ENCODE results near the gene NFAM1.

NFAM1 gene

GRCh38 chr22:42365942-42366695 is 66.1 kb downstream of the NFAM1 start:
- Histone ChIP-seq H3K4me3 (IDR thresholded peaks at IDR 0.05; ENCODE audit: insufficient read depth, low read depth, low read length) (no peak overlapping the region), H3K79me2 (ENCODE audit: insufficient read depth, low read depth) (no peaks in the 10 kb centered on the region), H3K27me3 (ENCODE audit: insufficient read depth, low read depth) (peaks cover 65% of the 10 kb centered on the region), H3K36me3 (ENCODE audit: insufficient read depth) (no peaks in the 10 kb centered on the region), H3K4me1 (ENCODE audit: low read depth, poor library complexity, severe bottlenecking) (peaks cover 6% of the 10 kb centered on the region), H2AFZ (ENCODE audit: low read depth) (no peak overlapping the region), H3K4me2 (no peak overlapping the region), H3K9ac (no peak overlapping the region), H3K27ac (no peak overlapping the region), H4K20me1 (ENCODE audit: insufficient read depth) (no peaks in the 10 kb centered on the region)
- TF ChIP-seq, protein P1, sequence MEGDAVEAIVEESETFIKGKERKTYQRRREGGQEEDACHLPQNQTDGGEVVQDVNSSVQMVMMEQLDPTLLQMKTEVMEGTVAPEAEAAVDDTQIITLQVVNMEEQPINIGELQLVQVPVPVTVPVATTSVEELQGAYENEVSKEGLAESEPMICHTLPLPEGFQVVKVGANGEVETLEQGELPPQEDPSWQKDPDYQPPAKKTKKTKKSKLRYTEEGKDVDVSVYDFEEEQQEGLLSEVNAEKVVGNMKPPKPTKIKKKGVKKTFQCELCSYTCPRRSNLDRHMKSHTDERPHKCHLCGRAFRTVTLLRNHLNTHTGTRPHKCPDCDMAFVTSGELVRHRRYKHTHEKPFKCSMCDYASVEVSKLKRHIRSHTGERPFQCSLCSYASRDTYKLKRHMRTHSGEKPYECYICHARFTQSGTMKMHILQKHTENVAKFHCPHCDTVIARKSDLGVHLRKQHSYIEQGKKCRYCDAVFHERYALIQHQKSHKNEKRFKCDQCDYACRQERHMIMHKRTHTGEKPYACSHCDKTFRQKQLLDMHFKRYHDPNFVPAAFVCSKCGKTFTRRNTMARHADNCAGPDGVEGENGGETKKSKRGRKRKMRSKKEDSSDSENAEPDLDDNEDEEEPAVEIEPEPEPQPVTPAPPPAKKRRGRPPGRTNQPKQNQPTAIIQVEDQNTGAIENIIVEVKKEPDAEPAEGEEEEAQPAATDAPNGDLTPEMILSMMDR (conservative IDR thresholded peaks at IDR 0.05; ENCODE audit: low read depth, low read length) = no peak

DNA sequence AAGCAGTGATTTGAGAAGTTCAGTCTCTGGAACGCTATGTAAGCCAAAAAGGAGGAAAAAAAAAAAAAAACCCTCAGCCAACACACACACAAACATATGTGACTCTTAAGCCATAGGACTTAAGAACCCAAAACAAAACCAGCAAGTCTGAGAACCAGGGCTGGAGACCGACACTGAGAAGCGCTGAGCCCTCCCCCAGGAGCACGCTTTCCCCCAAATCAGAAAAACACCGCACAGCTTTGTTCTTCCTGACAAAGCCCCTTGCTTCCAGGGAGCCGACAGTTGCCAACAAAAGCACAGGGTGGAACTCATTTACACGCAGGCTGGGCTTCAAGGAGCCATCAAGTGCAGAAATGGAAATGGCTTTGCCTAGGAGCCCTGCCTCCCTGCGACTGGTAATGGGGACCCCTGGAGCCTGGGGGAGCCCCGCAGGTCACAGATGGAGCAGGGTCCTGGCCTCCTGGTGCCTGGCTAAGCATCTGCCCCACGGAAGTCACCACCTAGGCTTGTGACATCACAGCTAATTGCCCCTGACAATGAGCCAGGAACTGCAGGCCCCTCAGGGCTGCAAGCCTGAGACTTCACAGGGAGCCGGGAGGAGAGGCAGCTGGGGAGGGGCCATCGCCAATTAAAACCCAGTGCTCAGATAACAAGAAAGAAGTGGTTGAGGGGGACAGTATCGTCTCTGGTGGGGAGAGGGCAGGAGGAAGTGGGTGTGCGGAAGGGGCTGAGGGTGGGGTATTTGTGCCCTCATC is 66.9 kb downstream of the NFAM1 start:
- H3K9ac ChIP-seq = no peak overlapping the region
- H3K4me2 ChIP-seq = no peak overlapping the region
- H3K79me2 ChIP-seq (ENCODE audit: insufficient read depth, low read depth) = no peaks in the 10 kb centered on the region
- peaks cover 6% of the 10 kb centered on the region for H3K4me1 ChIP-seq (ENCODE audit: low read depth, poor library complexity, severe bottlenecking)
- H3K4me3 ChIP-seq (IDR thresholded peaks at IDR 0.05; ENCODE audit: insufficient read depth, low read depth, low read length) = no peak overlapping the region
- H2AFZ ChIP-seq (ENCODE audit: low read depth) = no peak overlapping the region
- H3K27ac ChIP-seq = no peak overlapping the region
- TF ChIP-seq, protein P1 (conservative IDR thresholded peaks at IDR 0.05; ENCODE audit: low read depth, low read length) = no peak
- H3K36me3 ChIP-seq (ENCODE audit: insufficient read depth) = no peaks in the 10 kb centered on the region
- no peaks in the 10 kb centered on the region for H4K20me1 ChIP-seq (ENCODE audit: insufficient read depth)
- peaks cover 65% of the 10 kb centered on the region for H3K27me3 ChIP-seq (ENCODE audit: insufficient read depth, low read depth)

GRCh38 chr22:42364604-42365110 is 67.5 kb downstream of the NFAM1 start:
- no peaks in the 10 kb centered on the region for H3K79me2 ChIP-seq (ENCODE audit: insufficient read depth, low read depth)
- no peak overlapping the region for H2AFZ ChIP-seq (ENCODE audit: low read depth)
- H3K27ac ChIP-seq = no peak overlapping the region
- peaks cover 65% of the 10 kb centered on the region for H3K27me3 ChIP-seq (ENCODE audit: insufficient read depth, low read depth)
- no peak overlapping the region for H3K9ac ChIP-seq
- H3K4me2 ChIP-seq = no peak overlapping the region
- no peaks in the 10 kb centered on the region for H3K36me3 ChIP-seq (ENCODE audit: insufficient read depth)
- TF ChIP-seq, protein P1 (conservative IDR thresholded peaks at IDR 0.05; ENCODE audit: low read depth, low read length) = no peak
- H4K20me1 ChIP-seq (ENCODE audit: insufficient read depth) = no peaks in the 10 kb centered on the region
- H3K4me3 ChIP-seq (IDR thresholded peaks at IDR 0.05; ENCODE audit: insufficient read depth, low read depth, low read length) = no peak overlapping the region
- H3K4me1 ChIP-seq (ENCODE audit: low read depth, poor library complexity, severe bottlenecking) = peaks cover 3% of the 10 kb centered on the region

DNA sequence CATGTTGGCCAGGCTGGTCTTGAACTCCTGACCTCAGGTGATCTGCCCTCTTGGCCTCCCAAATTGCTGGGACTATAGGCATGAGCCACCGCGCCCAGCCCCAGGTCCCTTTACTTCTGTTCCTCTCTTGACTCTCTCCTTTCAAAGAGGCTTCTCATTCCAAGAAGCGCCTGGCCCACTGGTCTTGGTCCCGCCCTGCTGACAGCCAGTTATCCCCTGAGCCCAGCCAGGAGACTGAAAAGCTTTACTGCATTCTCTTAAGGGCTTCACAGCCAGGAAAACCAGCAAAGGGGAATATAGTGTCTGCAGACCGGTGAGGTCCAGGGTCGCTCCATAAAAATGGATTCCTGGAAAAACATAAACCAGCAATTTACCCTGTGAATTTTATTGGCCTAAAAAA is 68.3 kb downstream of the NFAM1 start:
- Histone ChIP-seq H3K27me3 (ENCODE audit: insufficient read depth, low read depth) (peaks cover 64% of the 10 kb centered on the region), H2AFZ (ENCODE audit: low read depth) (no peak overlapping the region), H3K4me2 (no peak overlapping the region), H3K27ac (no peak overlapping the region), H3K4me1 (ENCODE audit: low read depth, poor library complexity, severe bottlenecking) (no peaks in the 10 kb centered on the region), H4K20me1 (ENCODE audit: insufficient read depth) (no peaks in the 10 kb centered on the region), H3K4me3 (IDR thresholded peaks at IDR 0.05; ENCODE audit: insufficient read depth, low read depth, low read length) (no peak overlapping the region), H3K9ac (no peak overlapping the region), H3K79me2 (ENCODE audit: insufficient read depth, low read depth) (no peaks in the 10 kb centered on the region), H3K36me3 (ENCODE audit: insufficient read depth) (no peaks in the 10 kb centered on the region)
- TF ChIP-seq, protein P1 (conservative IDR thresholded peaks at IDR 0.05; ENCODE audit: low read depth, low read length) = no peak

All from KMS-11 (cell line).